Panc1 (cell line): Measurements from ENCODE around the gene UBE2E1. TPM values are rescaled to one million over a fixed set of nuclear protein-coding genes. Genes with fewer than 3 reads are reported as not detected.

ENCODE experiments used
- ATAC-seq: fragments of 200-7000 bp; cut with Tn5 transposase; 2 replicates; pipeline ENCODE4 v1.9.1; 2020; ENCODE audit warnings: mild to moderate bottlenecking, moderate library complexity
- BruUV-seq: library from RNA; stranded (reverse); fragments of 400-500 nt; replicated peaks from 2 replicates; lab custom pipeline; 2021; lab: Mats Ljungman, UMichigan
- CTCF ChIA-PET: fragments of 300-600 bp; sonication (Branson Sonifier 250); formaldehyde crosslinking; loops from one replicate; lab custom pipeline; 2022; ENCODE audit warnings: antibody characterized with exemption; lab: Charles Lee
- POLR2A ChIA-PET: fragments of 300-600 bp; sonication (Branson Sonifier 250); formaldehyde crosslinking; loops from one replicate; lab custom pipeline; 2022; ENCODE audit warnings: antibody characterized with exemption; lab: Charles Lee
- DNase-seq: peaks from one replicate; pipeline ENCODE4 v3.0.0-alpha.2; 2010; ENCODE audit warnings: low read depth, low spot score
- H3K27ac ChIP-seq: 2 replicates; pipeline ENCODE4 v1.5.1; 2011; ENCODE audit warnings: mild to moderate bottlenecking, low read length, inconsistent platforms
- H3K27me3 ChIP-seq: fragments of 200-500 bp; sonication (Bioruptor generic); 2 replicates; pipeline ENCODE4 v1.6.0; 2014; ENCODE audit warnings: low read length, inconsistent platforms; ENCODE audit not compliant: control insufficient read depth, insufficient read depth
- H3K36me3 ChIP-seq: fragments of 200-500 bp; sonication (Bioruptor generic); 2 replicates; pipeline ENCODE4 v1.5.1; 2014; ENCODE audit warnings: inconsistent platforms, mild to moderate bottlenecking, low read length, moderate library complexity; ENCODE audit not compliant: control insufficient read depth, insufficient read depth
- H3K4me1 ChIP-seq: 2 replicates; pipeline ENCODE4 v1.5.1; 2011; ENCODE audit warnings: inconsistent platforms, mild to moderate bottlenecking, low read length, moderate library complexity; ENCODE audit not compliant: control insufficient read depth, insufficient read depth
- H3K4me3 ChIP-seq, 2 experiments: 2 replicates each; pipeline ENCODE4 v1.5.1; 2011 to 2012; ENCODE audit warnings: low read depth in 2 of 2, low read length in 2 of 2, mild to moderate bottlenecking in 2 of 2, inconsistent platforms in 1 of 2, moderate library complexity in 1 of 2
- H3K9me3 ChIP-seq: fragments of 200-500 bp; sonication (Bioruptor generic); 2 replicates; pipeline ENCODE4 v1.5.1; 2014; ENCODE audit warnings: low read depth, mild to moderate bottlenecking, inconsistent platforms, low read length, moderate library complexity; ENCODE audit not compliant: control insufficient read depth, insufficient read depth
- CTCF ChIP-seq: fragments of 450-650 bp; IDR thresholded peaks from 2 replicates; pipeline ENCODE4 v1.5.1; 2017; ENCODE audit warnings: mild to moderate bottlenecking
- POLR2AphosphoS5 ChIP-seq: IDR thresholded peaks from 2 replicates; pipeline ENCODE4 v1.6.1; 2012; ENCODE audit warnings: mild to moderate bottlenecking, low read depth, low read length, moderate library complexity
- REST ChIP-seq, 2 experiments: IDR thresholded peaks; 2 replicates each; pipeline ENCODE4 v1.6.1; 2011 to 2012; ENCODE audit warnings: low read depth in 2 of 2, control low read depth in 1 of 2, low read length in 1 of 2, mild to moderate bottlenecking in 1 of 2, moderate library complexity in 1 of 2; ENCODE audit not compliant: insufficient read depth in 1 of 2
- SIN3A ChIP-seq: IDR thresholded peaks from 2 replicates; pipeline ENCODE4 v1.6.1; 2012; ENCODE audit warnings: low read depth, mild to moderate bottlenecking, low read length, moderate library complexity, borderline replicate concordance; ENCODE audit not compliant: insufficient read depth
- TCF7L2 ChIP-seq: IDR thresholded peaks from 2 replicates; pipeline ENCODE4 v1.6.1; 2011; ENCODE audit warnings: mild to moderate bottlenecking, low read depth, low read length, inconsistent platforms
- in situ Hi-C: cut with HindIII; loops from 2 replicates; pipeline ENCODE4 v1.10.0; 2016; ENCODE audit warnings: low sequenced_read_pairs, low pct_unique_long_range_greater_than_20kb
- intact Hi-C: fragments of 100-400 bp; cut with micrococcal nuclease; formaldehyde crosslinking; loops from one replicate; pipeline ENCODE4 v1.10.0; 2022; ENCODE audit not compliant: unreplicated experiment
- total RNA-seq: library from RNA; stranded (reverse); gene quantifications from one replicate; pipeline ENCODE4 v1.2.1, GENCODE V29; 2021; ENCODE audit not compliant: unreplicated experiment

UBE2E1 gene
- total RNA-seq, 1 experiment from 2014 or later, result 127 TPM

- intact Hi-C loops (no loop called here), in situ Hi-C loops (no loop called here)
- ChIA-PET POLR2A (no interaction called here), CTCF (no interaction called here)
- Histone ChIP-seq H3K9me3 (no peaks in the 10 kb centered on the region), H3K4me1 (no peaks in the 10 kb centered on the region), H3K36me3 (no peaks in the 10 kb centered on the region; the same call in 1 of the 2 replicates), H3K27ac (no peak overlapping the region), H3K4me3 (no peak overlapping the region), H3K27me3 (no peaks in the 10 kb centered on the region)
- BruUV-seq, result no TSS peak
- ATAC-seq (no peak), DNase-seq (no peak)
- TF ChIP-seq POLR2AphosphoS5 (no peak), TCF7L2 (no peak), SIN3A (no peak), CTCF (no peak), REST (IDR thresholded peaks at IDR 0.05; ENCODE audit: insufficient read depth in 1 of 2, low read depth in 2 of 2, low read length in 1 of 2) (no peak)
Measured at GRCh38 chr3:23904545-23904944, 98.8 kb downstream of the UBE2E1 start.

GRCh38 chr3:23909341-23909740, 103.6 kb downstream of the UBE2E1 start:
- TF ChIP-seq REST (IDR thresholded peaks at IDR 0.05; ENCODE audit: insufficient read depth in 1 of 2, low read depth in 2 of 2, low read length in 1 of 2) (no peak), CTCF (no peak), TCF7L2 (no peak), SIN3A (no peak), POLR2AphosphoS5 (no peak)
- ChIA-PET POLR2A (no interaction called here), CTCF (no interaction called here)
- DNase-seq, result no peak
- no peak for ATAC-seq
- Histone ChIP-seq H3K27ac (no peak overlapping the region), H3K9me3 (no peaks in the 10 kb centered on the region), H3K4me3 (no peak overlapping the region), H3K27me3 (no peaks in the 10 kb centered on the region), H3K4me1 (peaks cover 6% of the 10 kb centered on the region; the same call in 1 of the 2 replicates), H3K36me3 (no peaks in the 10 kb centered on the region; the same call in 1 of the 2 replicates)
- intact Hi-C loops (no loop called here), in situ Hi-C loops (no loop called here)
- no TSS peak for BruUV-seq
